Bronchial epithelial cell (primary cell): ENCODE measurements around the gene SOD1. TPM values are rescaled to one million over a fixed set of nuclear protein-coding genes. Genes with fewer than 3 reads are reported as not detected.

ENCODE experiments used
- DNase-seq: peaks from one replicate; pipeline ENCODE4 v3.0.0-alpha.2; 2010; ENCODE audit warnings: low read depth
- FAIRE-seq: peaks from 2 replicates; lab custom pipeline; 2011; peaks lifted over from hg19 to GRCh38; lab: Jason Lieb, UNC
- H3K27me3 ChIP-seq: 2 replicates; pipeline ENCODE4 v1.5.1; 2011; ENCODE audit warnings: low read length; ENCODE audit not compliant: control insufficient read depth, insufficient read depth
- H3K36me3 ChIP-seq: 2 replicates; pipeline ENCODE4 v1.5.1; 2011; ENCODE audit warnings: low read length; ENCODE audit not compliant: control insufficient read depth, insufficient read depth
- H3K4me3 ChIP-seq: 2 replicates; pipeline ENCODE4 v1.5.1; 2011; ENCODE audit warnings: mild to moderate bottlenecking, low read depth, low read length, control low read depth
- total RNA-seq: library from RNA; depleted of rRNA; stranded (reverse); fragments of >200 nt; gene quantifications from 2 replicates; pipeline ENCODE4 v1.2.1, GENCODE V29; 2014
- TF ChIP-seq, protein P1 (sequence below): IDR thresholded peaks from 2 replicates; pipeline ENCODE4 v1.5.1; 2011; ENCODE audit warnings: mild to moderate bottlenecking, moderate library complexity, low read length, control low read depth, inconsistent platforms; ENCODE audit not compliant: insufficient read depth, severe bottlenecking

The SOD1 gene
- total RNA-seq, 1 donor from 2014 or later: 154 TPM

DNA sequence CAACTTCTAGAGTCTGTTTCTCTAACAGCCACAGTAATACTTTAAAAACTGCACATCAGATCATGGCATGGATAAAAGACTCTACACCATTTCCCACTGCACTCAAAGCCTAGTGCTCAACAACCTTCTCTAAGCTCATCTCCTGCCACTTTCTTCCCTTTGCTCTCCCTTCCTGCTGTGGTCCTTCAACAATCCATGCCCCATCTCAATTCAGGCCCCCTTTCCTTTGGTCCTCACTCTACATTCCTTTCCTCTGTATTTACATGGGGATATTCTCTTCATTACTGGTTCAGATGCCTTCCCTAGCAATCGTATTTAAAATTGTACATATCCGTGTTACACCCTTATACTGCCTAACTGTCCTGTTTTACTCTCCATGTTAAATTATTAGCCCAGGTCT lies 19.0 kb downstream of the SOD1 start:
- Histone ChIP-seq H3K36me3 (peaks cover under 1% of the 10 kb centered on the region), H3K27me3 (no peaks in the 10 kb centered on the region), H3K4me3 (no peak overlapping the region)
- TF ChIP-seq, protein P1, sequence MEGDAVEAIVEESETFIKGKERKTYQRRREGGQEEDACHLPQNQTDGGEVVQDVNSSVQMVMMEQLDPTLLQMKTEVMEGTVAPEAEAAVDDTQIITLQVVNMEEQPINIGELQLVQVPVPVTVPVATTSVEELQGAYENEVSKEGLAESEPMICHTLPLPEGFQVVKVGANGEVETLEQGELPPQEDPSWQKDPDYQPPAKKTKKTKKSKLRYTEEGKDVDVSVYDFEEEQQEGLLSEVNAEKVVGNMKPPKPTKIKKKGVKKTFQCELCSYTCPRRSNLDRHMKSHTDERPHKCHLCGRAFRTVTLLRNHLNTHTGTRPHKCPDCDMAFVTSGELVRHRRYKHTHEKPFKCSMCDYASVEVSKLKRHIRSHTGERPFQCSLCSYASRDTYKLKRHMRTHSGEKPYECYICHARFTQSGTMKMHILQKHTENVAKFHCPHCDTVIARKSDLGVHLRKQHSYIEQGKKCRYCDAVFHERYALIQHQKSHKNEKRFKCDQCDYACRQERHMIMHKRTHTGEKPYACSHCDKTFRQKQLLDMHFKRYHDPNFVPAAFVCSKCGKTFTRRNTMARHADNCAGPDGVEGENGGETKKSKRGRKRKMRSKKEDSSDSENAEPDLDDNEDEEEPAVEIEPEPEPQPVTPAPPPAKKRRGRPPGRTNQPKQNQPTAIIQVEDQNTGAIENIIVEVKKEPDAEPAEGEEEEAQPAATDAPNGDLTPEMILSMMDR: no peak
- FAIRE-seq (no peak), DNase-seq (no peak)

DNA sequence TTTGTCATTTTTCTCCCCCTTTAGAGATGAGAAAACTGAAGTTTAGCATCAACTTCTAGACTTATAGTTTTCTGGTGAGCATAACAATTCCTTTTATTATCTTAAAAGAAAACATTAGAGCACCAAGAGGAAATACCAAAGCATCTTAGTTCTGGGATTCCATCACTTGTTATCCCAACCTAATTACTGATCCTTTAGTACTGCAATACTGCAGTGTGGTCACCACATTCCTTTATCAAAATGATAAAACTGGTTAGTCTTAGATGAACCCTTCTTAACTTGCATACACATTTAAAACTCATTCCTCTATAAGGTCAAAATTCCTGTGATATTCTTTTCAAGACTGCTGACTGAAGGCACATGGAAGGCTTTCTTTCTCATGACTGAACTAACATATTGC lies 23.1 kb downstream of the SOD1 start:
- Histone ChIP-seq H3K27me3 (no peaks in the 10 kb centered on the region), H3K36me3 (peaks cover 10% of the 10 kb centered on the region), H3K4me3 (no peak overlapping the region)
- DNase-seq (no peak), FAIRE-seq (no peak)
- TF ChIP-seq, protein P1: no peak

DNA sequence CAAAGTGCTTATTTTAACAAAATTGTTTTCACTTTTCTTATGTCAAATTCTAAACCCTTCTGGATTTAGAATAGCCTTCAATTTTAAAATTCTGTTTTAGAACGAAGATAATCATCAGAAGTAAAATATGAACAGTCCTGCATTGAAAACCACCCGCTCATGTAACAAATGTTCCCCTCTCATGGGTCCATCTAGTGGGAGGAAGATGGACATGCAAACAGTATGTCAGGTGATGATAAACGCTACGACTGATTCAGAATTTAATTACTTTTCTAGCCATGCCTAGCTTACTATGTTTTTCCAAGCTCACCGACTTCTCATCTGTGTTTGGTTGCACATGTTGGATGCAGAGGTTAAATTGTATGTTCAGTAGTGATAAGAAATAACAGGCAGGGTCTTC lies 23.5 kb downstream of the SOD1 start:
- Histone ChIP-seq H3K4me3 (no peak overlapping the region), H3K27me3 (no peaks in the 10 kb centered on the region), H3K36me3 (peaks cover 10% of the 10 kb centered on the region)
- TF ChIP-seq, protein P1: no peak
- FAIRE-seq (no peak), DNase-seq (no peak)

DNA sequence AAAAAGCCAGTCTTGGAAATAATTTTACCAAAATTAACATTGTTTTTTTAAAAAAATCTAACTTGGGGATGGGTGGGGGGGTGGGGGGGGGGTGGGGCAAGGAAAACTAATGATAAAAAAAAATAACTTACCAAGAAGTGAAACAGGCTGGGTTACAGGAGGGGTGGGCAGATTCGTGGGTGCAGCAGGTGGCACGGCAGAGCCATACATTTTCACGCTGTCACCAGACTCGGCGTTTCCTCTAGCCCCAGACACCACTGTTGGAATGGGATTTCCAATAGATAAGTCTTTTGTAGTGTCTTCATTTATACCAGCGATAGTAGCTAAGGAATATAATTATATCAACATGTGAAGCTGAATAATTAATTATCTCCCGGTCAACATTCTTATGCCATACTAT lies 25.4 kb downstream of the SOD1 start:
- Histone ChIP-seq H3K36me3 (peaks cover 15% of the 10 kb centered on the region), H3K27me3 (no peaks in the 10 kb centered on the region), H3K4me3 (no peak overlapping the region)
- no peak for FAIRE-seq
- TF ChIP-seq, protein P1: no peak
- DNase-seq: no peak

DNA sequence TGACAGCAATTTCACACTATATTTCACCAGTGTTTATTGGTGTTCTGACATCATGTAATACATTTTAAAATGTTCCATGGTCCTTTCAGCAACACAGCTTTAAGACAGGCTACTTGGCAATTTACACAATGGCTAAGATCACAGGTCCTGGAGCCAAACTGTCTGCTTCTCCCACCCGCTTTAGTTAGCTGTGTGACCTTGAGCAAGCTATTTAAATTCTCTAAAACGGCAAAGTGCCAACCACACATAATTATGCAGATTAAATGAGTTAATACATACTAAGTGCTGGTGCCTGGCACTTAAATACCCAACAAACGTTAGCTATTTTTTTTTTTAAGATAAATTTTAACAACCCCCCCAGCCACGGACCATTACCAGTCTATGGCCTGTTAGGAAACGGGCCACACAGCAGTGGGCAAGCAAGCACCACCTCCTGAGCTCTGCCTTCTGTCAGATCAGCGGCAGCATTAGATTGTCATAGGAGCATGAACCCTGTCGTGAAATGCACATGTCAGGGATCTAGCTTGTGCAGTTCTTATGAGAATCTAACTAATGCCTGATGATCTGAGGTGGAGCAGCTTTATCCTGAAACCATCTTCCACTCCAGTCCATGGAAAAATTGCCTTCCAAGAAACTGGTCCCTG lies 26.9 kb downstream of the SOD1 start:
- DNase-seq (no peak), FAIRE-seq (no peak)
- Histone ChIP-seq H3K36me3 (peaks cover 16% of the 10 kb centered on the region), H3K27me3 (no peaks in the 10 kb centered on the region), H3K4me3 (no peak overlapping the region)
- TF ChIP-seq, protein P1: no peak

DNA sequence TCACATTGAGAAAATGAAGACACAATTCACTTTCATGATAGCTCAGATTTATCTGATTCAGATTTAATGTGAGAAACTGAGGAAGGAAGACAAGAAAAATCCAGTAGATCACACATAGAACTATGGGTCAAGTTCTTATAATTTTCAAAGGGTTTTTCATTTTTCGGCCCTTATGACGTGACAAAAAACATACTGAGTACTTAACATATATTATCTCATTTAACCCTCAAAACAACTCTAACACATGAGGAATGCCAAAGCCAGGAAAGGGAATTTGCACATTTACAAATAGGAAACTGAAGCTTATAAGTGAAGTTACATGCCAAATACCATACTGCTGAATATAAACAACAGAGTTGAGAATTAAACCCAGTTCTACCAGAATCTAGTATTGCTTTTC lies 27.6 kb downstream of the SOD1 start:
- no peak for FAIRE-seq
- Histone ChIP-seq H3K36me3 (peaks cover 19% of the 10 kb centered on the region), H3K27me3 (no peaks in the 10 kb centered on the region), H3K4me3 (no peak overlapping the region)
- DNase-seq: no peak
- TF ChIP-seq, protein P1: no peak
